GM19455 (cell line): ENCODE measurements around the gene TRPM2.
"Not testable (repeated sequence)": the region's sequence is repeated elsewhere in the genome, so short reads cannot be mapped to it uniquely, and the experiment has no call there.

Experiments used
- ATAC-seq: cut with Tn5 transposase; IDR thresholded peaks from one replicate; pipeline ENCODE4 v1.9.1; 2021; ENCODE audit not compliant: unreplicated experiment

Gene TRPM2

DNA sequence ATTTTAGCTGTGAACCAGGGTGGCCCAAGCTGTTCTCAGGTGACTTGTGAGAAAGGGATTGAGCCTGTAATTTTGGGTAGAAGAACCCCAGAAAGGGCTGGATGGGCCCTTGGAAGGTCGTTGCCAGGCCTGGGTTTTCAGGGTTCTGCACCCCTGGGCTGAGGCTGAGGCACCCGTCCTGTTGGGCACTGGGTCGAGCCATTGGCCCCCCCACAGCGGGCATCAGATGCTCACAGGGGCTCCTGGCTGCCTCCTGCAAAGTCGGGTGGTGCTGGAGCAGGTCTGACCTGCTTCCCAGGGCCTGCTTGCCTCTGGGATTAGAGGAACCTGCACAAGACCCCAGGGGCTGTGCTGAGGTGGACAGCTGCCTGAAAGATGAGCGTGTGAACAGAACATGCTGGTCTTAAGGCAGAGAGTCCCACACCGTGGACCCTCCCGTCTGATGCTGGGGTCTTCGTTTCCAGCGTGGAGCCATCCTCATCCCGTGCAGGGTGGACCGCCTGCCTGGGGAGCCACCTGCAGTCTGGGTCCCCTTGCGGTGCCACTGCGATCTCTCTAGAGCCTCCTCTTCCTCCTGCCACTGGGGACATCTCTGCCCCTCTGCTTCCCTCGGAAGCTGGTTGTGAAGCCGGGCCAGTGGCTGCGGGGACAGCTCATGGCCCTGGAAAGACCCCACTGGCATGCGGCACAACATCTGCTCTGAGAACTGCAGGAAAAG is 1.7 kb upstream of the TRPM2 start:
- no peak for ATAC-seq

GRCh38 chr21:44352253-44352860 is 1.1 kb upstream of the TRPM2 start:
- ATAC-seq: no peak

GRCh38 chr21:44354001-44354405 is 582 bp downstream of the TRPM2 start:
- no peak for ATAC-seq

- no peak for ATAC-seq
Measured at GRCh38 chr21:44354775-44355771, 1.7 kb downstream of the TRPM2 start.

DNA sequence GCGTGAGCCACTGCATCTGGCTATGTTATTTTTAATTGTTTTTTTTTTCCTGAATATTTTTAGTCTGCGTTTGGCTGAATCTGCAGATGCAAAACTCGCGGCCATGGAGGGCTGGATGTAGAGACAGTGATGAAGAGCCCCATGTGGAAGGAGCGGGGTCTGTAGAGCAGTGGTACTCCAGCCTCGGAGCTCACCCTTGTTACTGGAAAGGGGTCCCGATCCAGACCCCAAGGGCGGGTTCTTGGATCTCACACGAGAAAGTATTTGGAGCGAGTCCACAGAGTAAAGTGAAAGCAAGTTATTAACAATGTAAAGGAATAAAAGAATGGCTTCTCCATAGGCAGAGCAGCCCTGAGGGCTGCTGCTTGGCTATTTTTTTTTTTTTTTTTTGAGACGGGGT is 2.7 kb downstream of the TRPM2 start:
- ATAC-seq: no peak

GRCh38 chr21:44356636-44357035 is 3.2 kb downstream of the TRPM2 start:
- no peak for ATAC-seq

- no peak for ATAC-seq
Measured at GRCh38 chr21:44357064-44357837, 3.8 kb downstream of the TRPM2 start.

DNA sequence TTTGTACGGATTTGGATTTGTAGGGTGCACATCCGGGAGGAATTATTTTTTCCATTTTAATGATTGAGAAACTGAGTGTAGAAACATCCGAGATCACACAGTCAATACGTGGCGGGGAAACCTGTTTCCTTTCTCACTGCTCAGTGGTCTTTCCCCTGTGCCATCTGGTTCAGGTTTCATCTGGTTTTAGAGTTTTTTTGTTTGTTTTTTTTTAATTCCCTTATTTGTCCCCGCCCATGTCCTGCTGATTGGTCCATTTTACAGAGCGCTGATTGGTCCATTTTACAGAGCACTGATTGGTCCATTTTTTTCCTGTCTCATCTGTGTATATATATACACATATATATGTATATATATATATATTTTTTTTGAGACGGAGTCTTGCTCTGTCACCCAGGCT is 6.0 kb downstream of the TRPM2 start:
- ATAC-seq: no peak

GRCh38 chr21:44360159-44360558 is 6.7 kb downstream of the TRPM2 start:
- ATAC-seq: no peak

DNA sequence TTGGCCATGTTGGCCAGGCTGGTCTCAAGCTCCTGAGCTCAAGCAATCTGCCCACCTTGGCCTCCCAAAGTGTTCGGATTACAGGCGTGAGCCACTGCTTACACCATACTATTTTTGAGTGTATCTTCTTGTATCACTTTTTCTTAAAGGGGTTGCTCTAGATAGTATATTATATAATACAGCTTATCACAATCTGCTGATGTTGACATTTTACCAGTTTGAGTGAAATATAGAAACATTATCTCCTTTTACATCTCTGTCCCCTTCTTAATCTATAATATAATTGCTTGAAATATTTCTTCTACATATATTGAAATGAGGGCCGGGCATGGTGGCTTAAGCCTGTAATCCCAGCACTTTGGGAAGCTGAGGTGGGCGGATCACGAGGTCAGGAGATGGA is 8.5 kb downstream of the TRPM2 start:
- ATAC-seq: not testable (repeated sequence)

GRCh38 chr21:44363278-44363677 is 9.9 kb downstream of the TRPM2 start:
- ATAC-seq: no peak

- ATAC-seq: no peak
Measured at GRCh38 chr21:44364151-44365053, 11.0 kb downstream of the TRPM2 start.

- ATAC-seq: no peak
Measured at GRCh38 chr21:44365251-44365966, 12.0 kb downstream of the TRPM2 start.

- ATAC-seq: no peak
Measured at GRCh38 chr21:44365967-44366585, 12.7 kb downstream of the TRPM2 start.

DNA sequence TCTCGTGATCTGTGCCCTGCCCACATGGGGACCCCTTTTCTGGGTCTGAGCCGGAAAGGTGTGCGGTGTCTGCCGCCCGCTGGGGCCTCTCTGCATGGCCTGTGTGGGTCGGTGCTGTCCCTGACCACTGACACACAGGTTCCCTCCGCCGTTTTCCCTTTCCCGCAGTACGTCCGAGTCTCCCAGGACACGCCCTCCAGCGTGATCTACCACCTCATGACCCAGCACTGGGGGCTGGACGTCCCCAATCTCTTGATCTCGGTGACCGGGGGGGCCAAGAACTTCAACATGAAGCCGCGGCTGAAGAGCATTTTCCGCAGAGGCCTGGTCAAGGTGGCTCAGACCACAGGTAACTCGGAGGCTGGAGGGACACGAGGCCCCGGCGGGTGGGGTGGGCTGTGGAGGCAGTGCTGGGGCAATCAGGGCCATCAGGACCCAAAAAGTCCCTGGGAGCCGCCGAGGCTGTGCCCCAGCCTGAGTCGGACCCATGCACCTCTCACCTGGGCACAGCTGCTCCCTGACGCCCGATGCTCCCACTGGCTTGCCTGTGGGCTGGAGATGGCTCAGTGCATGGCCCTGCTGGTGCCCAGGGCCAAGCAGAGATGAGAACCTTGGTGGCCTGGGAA is 13.3 kb downstream of the TRPM2 start:
- ATAC-seq: no peak

GRCh38 chr21:44368711-44369446 is 15.5 kb downstream of the TRPM2 start:
- ATAC-seq: no peak

GRCh38 chr21:44370027-44370735 is 16.8 kb downstream of the TRPM2 start:
- no peak for ATAC-seq
